ENCODE data around the gene RAPGEF4. TPM values are rescaled to one million over a fixed set of nuclear protein-coding genes. Genes with fewer than 3 reads are reported as not detected.
A peak's percentile ranks its signal among the peaks of the same experiment; 100 is the strongest.

The RAPGEF4 gene
- 10 to 100 TPM in 1 of 4 donors, 1 to 10 TPM in 3; 5.8 to 13.0 (median 9.6) TPM for polyA plus RNA-seq (ENCODE audit: insufficient read length in 4 of 4)

GRCh38 chr2:172735582-172736423, at the start of gene RAPGEF4:
Gene RAPGEF4, plus strand, starts transcription at chr2:172735845. Its CDS starts 139 bp downstream, at chr2:172735984.
- no peak for DNase-seq (ENCODE audit: low read depth in 4 of 4, low spot score in 3 of 4)

GRCh38 chr2:172693037-172693436, 42.6 kb upstream of the RAPGEF4 start:
- no peak for DNase-seq (ENCODE audit: low read depth in 4 of 4, low spot score in 3 of 4)

GRCh38 chr2:172693529-172694455, 41.9 kb upstream of the RAPGEF4 start:
- DNase-seq (ENCODE audit: low read depth in 4 of 4, low spot score in 3 of 4), result no peak

GRCh38 chr2:172697296-172697695, 38.3 kb upstream of the RAPGEF4 start:
- no peak for DNase-seq (ENCODE audit: low read depth in 4 of 4, low spot score in 3 of 4)

GRCh38 chr2:172698041-172698863, 37.4 kb upstream of the RAPGEF4 start:
- DNase-seq (ENCODE audit: low read depth in 4 of 4, low spot score in 3 of 4), result no peak

GRCh38 chr2:172701250-172701649, 34.4 kb upstream of the RAPGEF4 start:
- no peak for DNase-seq (ENCODE audit: low read depth in 4 of 4, low spot score in 3 of 4)

- DNase-seq (ENCODE audit: low read depth in 4 of 4, low spot score in 3 of 4), result no peak
Observed at GRCh38 chr2:172702451-172702850, 33.2 kb upstream of the RAPGEF4 start.

GRCh38 chr2:172704072-172704936, 31.3 kb upstream of the RAPGEF4 start:
- DNase-seq (ENCODE audit: low read depth in 4 of 4, low spot score in 3 of 4), result no peak

GRCh38 chr2:172705352-172705751, 30.3 kb upstream of the RAPGEF4 start:
- DNase-seq (ENCODE audit: low read depth in 4 of 4, low spot score in 3 of 4), result no peak

GRCh38 chr2:172708247-172708646, 27.4 kb upstream of the RAPGEF4 start:
- DNase-seq (ENCODE audit: low read depth in 4 of 4, low spot score in 3 of 4), result no peak

- no peak for DNase-seq (ENCODE audit: low read depth in 4 of 4, low spot score in 3 of 4)
Observed at GRCh38 chr2:172709566-172710291, 25.9 kb upstream of the RAPGEF4 start.

- peak in 2 of 4 donors; percentile 10 to 22 for DNase-seq (ENCODE audit: low read depth in 4 of 4, low spot score in 3 of 4)
Observed at GRCh38 chr2:172710584-172711047, 25.0 kb upstream of the RAPGEF4 start.

GRCh38 chr2:172711110-172711509, 24.5 kb upstream of the RAPGEF4 start:
- no peak for DNase-seq (ENCODE audit: low read depth in 4 of 4, low spot score in 3 of 4)

- no peak for DNase-seq (ENCODE audit: low read depth in 4 of 4, low spot score in 3 of 4)
Observed at GRCh38 chr2:172712251-172712650, 23.4 kb upstream of the RAPGEF4 start.

- DNase-seq (ENCODE audit: low read depth in 4 of 4, low spot score in 3 of 4), result no peak
Observed at GRCh38 chr2:172713365-172713875, 22.2 kb upstream of the RAPGEF4 start.

GRCh38 chr2:172722481-172722880, 13.2 kb upstream of the RAPGEF4 start:
- no peak for DNase-seq (ENCODE audit: low read depth in 4 of 4, low spot score in 3 of 4)

- no peak for DNase-seq (ENCODE audit: low read depth in 4 of 4, low spot score in 3 of 4)
Observed at GRCh38 chr2:172723286-172723685, 12.4 kb upstream of the RAPGEF4 start.

- DNase-seq (ENCODE audit: low read depth in 4 of 4, low spot score in 3 of 4), result no peak
Observed at GRCh38 chr2:172724724-172725123, 10.9 kb upstream of the RAPGEF4 start.
